ENCODE measurements around the gene RHOBTB3.
"Not testable (repeated sequence)": the region's sequence is repeated elsewhere in the genome, so short reads cannot be mapped to it uniquely, and the experiment has no call there.

Gene RHOBTB3

GRCh38 chr5:95818181-95819147 lies 87.3 kb downstream of the RHOBTB3 start:
- DNase-seq, result peak in 10 of 58 donors; percentile 9 to 49 (median 18)

DNA sequence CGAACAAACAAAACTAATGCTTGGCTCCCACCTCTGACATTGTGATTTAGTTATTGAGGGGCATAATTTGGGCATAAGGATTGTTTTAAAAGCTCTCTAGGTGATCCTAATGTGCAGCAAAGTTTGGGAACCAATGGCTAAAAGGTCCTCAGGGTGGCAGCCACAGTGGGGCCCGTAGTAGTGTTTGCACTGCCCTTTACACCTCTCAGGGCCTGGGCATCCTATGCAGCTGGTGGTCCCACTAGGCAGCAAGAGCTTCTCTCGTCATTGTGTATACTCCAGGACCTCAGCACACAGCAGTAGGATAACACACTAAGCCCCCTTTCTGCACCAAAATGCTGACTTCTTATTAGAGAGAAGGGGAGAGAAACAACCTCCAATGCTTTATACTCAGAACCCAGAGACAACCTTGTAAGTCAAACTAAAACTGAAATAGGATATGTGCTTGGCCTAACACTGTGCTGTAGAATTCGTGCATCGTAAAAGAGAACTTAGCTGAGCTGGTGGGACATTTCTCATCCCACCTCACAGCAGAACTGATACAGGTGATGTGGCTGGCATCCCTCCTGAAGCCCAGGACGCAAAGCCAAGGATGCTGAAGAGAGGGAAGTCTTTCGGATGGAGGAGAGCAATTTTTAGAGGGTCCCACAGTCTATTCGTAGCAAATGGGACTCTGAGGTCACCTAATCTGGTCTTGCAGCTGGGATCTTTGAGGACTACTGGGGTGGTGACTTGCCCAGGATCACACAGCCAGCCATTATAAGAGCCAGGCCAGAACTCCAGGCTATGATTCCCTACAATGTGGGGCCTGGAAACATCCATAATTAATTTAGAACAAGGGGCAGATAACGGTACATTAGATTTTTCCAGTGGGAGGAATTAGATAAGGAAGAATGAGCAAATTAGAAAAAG lies 90.2 kb downstream of the RHOBTB3 start:
- DNase-seq, result no peak

- DNase-seq, result peak in 41 of 58 donors; percentile 12 to 78 (median 44)
Observed at GRCh38 chr5:95822043-95822541, 91.0 kb downstream of the RHOBTB3 start.

DNA sequence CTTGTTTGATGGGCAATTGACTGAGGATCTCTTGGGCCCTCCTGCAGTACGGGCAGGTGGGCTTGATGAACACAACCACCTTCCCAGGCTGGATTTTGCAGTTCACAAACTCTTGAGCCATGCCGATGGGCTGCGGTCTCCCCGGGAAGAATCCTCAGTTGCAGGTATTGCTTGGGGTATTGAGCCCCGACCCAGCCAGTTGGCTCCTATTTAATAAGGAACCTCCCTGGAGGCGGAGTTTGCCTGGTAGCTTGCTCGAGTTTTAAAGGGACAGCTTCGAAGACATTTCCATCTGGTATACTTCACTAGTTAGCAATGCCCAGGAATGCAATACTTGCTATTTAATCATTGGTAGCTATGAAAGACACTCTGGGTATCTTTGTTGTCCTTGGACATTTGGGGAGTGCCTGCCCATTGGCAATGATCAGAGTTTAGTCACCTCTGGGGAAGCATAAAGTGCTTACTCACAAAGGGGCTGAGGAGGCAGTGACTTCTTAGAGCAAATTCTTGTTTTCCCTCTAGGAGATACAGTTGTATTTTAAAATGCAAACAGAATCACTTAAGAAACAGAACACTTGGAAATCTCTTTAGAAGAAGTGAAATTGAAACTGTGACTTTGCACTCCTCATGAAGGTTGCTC lies 91.5 kb downstream of the RHOBTB3 start, which contains the start of gene GLRX:
TSS of gene GLRX (minus strand) at position 185 of the 640 bp plus-strand sequence. CDS start at position 121, 64 bp downstream.
- DNase-seq, result peak in 53 of 58 donors; percentile 19 to 82 (median 56)

- DNase-seq, result no peak
Observed at GRCh38 chr5:95823218-95823737, 92.1 kb downstream of the RHOBTB3 start.

DNA sequence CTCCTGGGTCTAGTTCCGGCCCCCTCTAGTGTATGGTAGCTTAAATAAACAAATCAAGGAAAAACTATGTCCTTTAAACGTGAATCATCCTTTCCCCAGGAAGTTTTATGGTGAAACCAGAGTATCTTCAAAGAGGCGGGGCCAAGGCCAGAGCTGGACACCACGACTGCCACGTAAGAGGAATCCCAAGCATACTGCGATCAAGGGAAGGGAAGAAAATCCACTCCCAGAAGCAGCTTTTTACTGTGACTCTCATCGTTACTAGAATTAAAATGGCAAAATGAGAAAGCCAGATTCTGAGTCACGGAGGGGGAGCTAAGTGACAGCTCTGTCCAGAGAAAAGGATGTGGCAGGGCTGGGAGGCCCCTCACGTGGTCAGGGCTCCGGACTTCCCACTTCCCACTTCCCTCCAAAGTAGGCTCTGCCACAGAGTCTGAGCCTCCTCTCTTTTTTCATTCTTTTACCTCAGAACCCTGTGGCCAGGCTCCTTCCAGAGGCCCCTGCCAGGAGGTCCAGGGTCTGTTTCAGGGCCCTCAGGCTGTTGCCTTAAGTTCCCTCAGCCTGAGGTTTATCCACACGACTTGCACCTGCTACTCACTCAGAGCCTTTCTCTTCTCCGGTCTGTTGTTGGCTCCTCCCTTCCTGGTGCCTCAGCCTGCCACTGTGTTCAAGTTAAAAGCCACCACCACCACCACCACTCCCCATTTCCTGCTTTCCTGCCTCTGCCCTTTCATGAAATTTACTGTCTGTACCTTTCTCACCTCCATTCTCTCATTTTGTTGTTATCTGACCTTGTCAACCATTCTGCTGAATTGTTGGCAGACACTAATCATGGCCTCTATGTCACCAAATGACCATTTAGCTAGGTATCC lies 92.8 kb downstream of the RHOBTB3 start:
- DNase-seq, result peak in 18 of 58 donors; percentile 6 to 37 (median 18)

DNA sequence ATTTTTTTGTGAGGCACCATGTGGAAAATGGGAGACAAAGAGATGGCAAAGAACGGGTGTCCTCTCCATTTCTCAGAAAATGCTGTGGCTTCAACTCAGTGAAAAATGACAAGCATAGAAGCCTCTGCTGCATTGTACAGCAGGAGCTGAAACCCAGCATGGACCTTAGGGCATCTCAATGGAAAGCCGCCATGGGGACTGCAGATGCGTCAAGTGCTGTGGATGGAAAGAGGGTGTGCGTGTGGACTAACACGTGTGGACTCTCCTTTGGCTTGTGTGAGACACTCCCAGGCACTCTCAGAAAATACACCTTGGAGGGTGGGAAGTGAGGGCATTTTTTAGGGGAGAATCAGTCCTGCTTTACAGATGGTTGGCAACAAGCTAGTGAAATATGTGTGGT lies 93.6 kb downstream of the RHOBTB3 start:
- no peak for DNase-seq

- no peak for DNase-seq
Observed at GRCh38 chr5:95825495-95825894, 94.4 kb downstream of the RHOBTB3 start.

GRCh38 chr5:95826949-95827891 lies 96.1 kb downstream of the RHOBTB3 start:
- no peak for DNase-seq

DNA sequence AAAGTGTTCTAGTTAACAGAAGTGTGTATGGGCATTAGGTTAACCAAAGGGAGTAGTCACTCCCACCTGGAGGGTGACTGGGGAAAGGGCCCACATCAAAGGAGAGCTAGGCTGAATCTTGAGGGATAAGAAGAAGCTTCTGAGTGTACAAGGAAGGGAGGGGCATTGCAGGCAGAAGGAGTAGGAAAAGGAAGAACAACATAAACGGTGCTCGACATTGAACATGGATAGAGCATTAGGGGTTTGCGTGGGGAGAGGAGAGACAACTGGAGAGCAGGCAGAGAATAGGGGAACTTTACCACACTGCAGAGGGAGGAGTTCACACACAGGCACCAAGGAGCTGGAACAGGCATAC lies 96.7 kb downstream of the RHOBTB3 start:
- no peak for DNase-seq

DNA sequence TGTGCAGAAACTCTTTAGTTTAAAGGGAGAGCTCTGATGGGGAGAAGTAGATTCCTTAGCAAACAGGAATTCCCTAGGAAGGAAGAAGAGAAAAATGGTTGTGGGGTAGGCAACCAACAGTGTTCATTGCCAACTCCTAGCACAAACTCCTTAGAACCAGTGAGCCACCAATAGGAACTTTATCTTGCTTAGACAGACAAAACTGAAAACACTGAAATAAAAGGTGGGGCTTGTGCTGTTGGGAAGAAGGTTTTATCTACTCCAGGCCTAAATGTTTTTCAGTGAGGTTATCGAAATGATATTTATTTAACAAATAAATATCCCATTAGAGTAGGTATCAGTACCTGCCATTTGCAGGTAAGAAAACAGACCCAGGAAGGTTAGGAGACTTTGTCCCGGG lies 99.1 kb downstream of the RHOBTB3 start:
- DNase-seq, result no peak

- DNase-seq, result no peak
Observed at GRCh38 chr5:95832664-95833063, 101.5 kb downstream of the RHOBTB3 start.

GRCh38 chr5:95835682-95836385 lies 104.7 kb downstream of the RHOBTB3 start:
- no peak for DNase-seq

DNA sequence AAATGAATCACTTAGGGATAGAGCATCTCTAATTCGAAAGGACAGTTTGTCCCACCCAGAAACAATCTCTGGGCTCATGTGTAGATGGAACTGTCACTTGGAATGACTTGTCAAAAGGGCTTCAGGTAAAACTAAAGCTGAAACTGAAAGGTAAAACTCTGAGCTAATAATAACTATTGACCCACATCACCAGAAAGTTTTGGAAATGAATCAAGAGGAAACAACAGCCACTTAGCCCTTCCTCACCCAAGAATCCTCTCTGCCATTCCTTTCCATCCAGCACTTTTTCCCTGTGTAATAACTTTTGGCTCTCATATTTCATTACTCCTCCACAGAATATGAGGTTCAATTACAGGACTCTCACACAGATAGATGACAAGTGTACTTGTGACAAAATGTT lies 105.4 kb downstream of the RHOBTB3 start:
- DNase-seq, result no peak

GRCh38 chr5:95836971-95837370 lies 105.8 kb downstream of the RHOBTB3 start:
- not testable (repeated sequence) for DNase-seq

DNA sequence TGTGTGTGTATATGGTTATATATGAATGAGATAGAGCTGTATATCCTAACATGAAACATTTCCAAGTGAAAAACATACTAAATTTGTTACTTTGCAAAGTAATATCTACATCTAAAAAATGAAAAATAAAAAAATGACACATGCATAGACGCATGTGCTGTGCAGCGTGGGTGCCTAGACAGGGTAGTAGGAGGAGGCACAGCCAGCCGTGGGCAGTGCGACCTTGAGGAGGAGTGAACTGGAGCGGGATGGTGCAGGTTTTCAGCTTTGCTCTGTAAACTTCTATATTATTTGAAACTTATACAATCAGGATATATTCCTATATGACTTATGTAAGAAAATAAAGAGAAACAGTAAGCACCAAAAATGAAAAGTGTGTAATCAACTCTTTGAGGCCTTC lies 106.4 kb downstream of the RHOBTB3 start:
- no peak for DNase-seq

DNA sequence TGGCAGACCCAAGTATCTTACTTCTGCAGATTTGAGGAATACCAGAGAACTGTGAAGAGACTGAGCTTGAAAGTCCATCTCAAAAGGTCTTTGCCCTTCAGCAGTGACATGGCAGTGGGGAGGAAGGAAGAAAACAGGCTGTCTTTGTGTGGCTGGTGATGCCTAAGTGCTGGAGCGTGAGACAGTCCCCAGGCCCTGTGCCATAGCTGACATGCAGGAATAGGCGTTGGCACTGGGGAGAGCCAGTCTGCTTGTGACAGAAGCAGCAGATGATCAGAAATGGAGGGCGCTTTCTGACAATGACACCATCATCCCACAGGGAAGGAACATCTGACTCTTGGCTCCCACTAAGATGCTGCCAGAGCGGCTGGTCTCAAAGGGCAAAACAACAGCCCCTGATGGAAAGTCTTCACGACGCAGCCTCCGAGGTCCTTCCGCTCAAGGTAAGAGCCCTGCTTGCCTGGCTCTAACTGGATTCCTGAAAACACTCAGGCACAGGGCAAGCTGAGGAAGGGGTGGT lies 106.9 kb downstream of the RHOBTB3 start:
- DNase-seq, result peak in 34 of 58 donors; percentile 8 to 71 (median 30)

GRCh38 chr5:95838556-95838955 lies 107.4 kb downstream of the RHOBTB3 start:
- no peak for DNase-seq

All from anterior cingulate cortex (tissue), 58 donors.